Neural crest cell (in vitro differentiated cells): ENCODE results near the gene TNNT3. TPM values are rescaled to one million over a fixed set of nuclear protein-coding genes. Genes with fewer than 3 reads are reported as not detected.

Experiments
- DNase-seq: peaks from one replicate; pipeline ENCODE4 v3.0.0; 2021; ENCODE audit warnings: low read depth, mixed read lengths, low spot score
- H3K27ac Mint-ChIP-seq: one replicate; pipeline ENCODE4 v1.8.0; 2021; ENCODE audit warnings: mild to moderate bottlenecking, mixed read lengths; ENCODE audit not compliant: unreplicated experiment
- H3K27me3 Mint-ChIP-seq: 2 replicates; pipeline ENCODE4 v1.8.0; 2021; ENCODE audit warnings: low read depth, mild to moderate bottlenecking, mixed read lengths
- H3K36me3 Mint-ChIP-seq: 2 replicates; pipeline ENCODE4 v1.8.0; 2021; ENCODE audit warnings: low read depth, mild to moderate bottlenecking, mixed read lengths
- H3K4me1 Mint-ChIP-seq: 2 replicates; pipeline ENCODE4 v1.8.0; 2021; ENCODE audit warnings: mixed read lengths
- H3K4me3 Mint-ChIP-seq: one replicate; pipeline ENCODE4 v1.8.0; 2021; ENCODE audit warnings: mild to moderate bottlenecking, mixed read lengths
- H3K9me3 Mint-ChIP-seq: 2 replicates; pipeline ENCODE4 v1.8.0; 2021; ENCODE audit warnings: mixed read lengths
- CTCF ChIP-seq: fragments of 200-600 bp; sonication (generic); conservative IDR thresholded peaks from 2 replicates; pipeline ENCODE4 v1.5.0; 2021; ENCODE audit warnings: antibody characterized with exemption, mild to moderate bottlenecking
- total RNA-seq: library from RNA; stranded (reverse); gene quantifications from 2 replicates; pipeline ENCODE4 v1.2.1, GENCODE V29; 2021

TNNT3 gene
- total RNA-seq, 1 donor from 2014 or later = not detected

- no peak overlapping the region for H3K27ac Mint-ChIP-seq
- H3K4me3 Mint-ChIP-seq = no peak overlapping the region
- H3K27me3 Mint-ChIP-seq = no peaks in the 10 kb centered on the region
- no peaks in the 10 kb centered on the region for H3K9me3 Mint-ChIP-seq
- no peaks in the 10 kb centered on the region for H3K4me1 Mint-ChIP-seq
- H3K36me3 Mint-ChIP-seq = no peaks in the 10 kb centered on the region
- TF ChIP-seq CTCF = no peak
- DNase-seq = no peak
These were observed 28.9 kb downstream of the TNNT3 start for GRCh38 chr11:1948389-1948788.

GRCh38 chr11:1949302-1949701 is 29.8 kb downstream of the TNNT3 start:
- no peak for TF ChIP-seq CTCF
- Mint-ChIP-seq H3K9me3 (no peaks in the 10 kb centered on the region), H3K4me1 (no peaks in the 10 kb centered on the region), H3K27ac (no peak overlapping the region), H3K4me3 (no peak overlapping the region), H3K36me3 (no peaks in the 10 kb centered on the region), H3K27me3 (no peaks in the 10 kb centered on the region)
- no peak for DNase-seq

- Mint-ChIP-seq H3K4me3 (no peak overlapping the region), H3K9me3 (no peaks in the 10 kb centered on the region), H3K27me3 (no peaks in the 10 kb centered on the region), H3K36me3 (no peaks in the 10 kb centered on the region), H3K4me1 (no peaks in the 10 kb centered on the region), H3K27ac (no peak overlapping the region)
- no peak for DNase-seq
- no peak for TF ChIP-seq CTCF
These were observed 30.4 kb downstream of the TNNT3 start for GRCh38 chr11:1949922-1950321.

GRCh38 chr11:1952806-1953482 is 33.4 kb downstream of the TNNT3 start:
- Mint-ChIP-seq H3K36me3 (no peaks in the 10 kb centered on the region), H3K4me1 (no peaks in the 10 kb centered on the region), H3K9me3 (no peaks in the 10 kb centered on the region), H3K27me3 (no peaks in the 10 kb centered on the region), H3K4me3 (no peak overlapping the region), H3K27ac (no peak overlapping the region)
- DNase-seq = no peak
- TF ChIP-seq CTCF = no peak

- Mint-ChIP-seq H3K9me3 (no peaks in the 10 kb centered on the region), H3K27ac (no peak overlapping the region), H3K4me3 (no peak overlapping the region), H3K27me3 (no peaks in the 10 kb centered on the region), H3K4me1 (no peaks in the 10 kb centered on the region), H3K36me3 (no peaks in the 10 kb centered on the region)
- no peak for TF ChIP-seq CTCF
- DNase-seq = no peak
These were observed 34.2 kb downstream of the TNNT3 start for GRCh38 chr11:1953489-1954266.
